ENCODE results near the gene NIPAL4. TPM values are rescaled to one million over a fixed set of nuclear protein-coding genes. Genes with fewer than 3 reads are reported as not detected.

The NIPAL4 gene
- total RNA-seq, 1 donor: 0.36 TPM

- H4K20me1 ChIP-seq (ENCODE audit: insufficient read depth, low read length): no peaks in the 10 kb centered on the region
- peaks cover 19% of the 10 kb centered on the region for H3K4me1 ChIP-seq (ENCODE audit: insufficient read depth, low read length)
- no peaks in the 10 kb centered on the region for H3K27me3 ChIP-seq (ENCODE audit: insufficient read depth, low read length)
- H2AFZ ChIP-seq (ENCODE audit: low read length): no peak overlapping the region
- H3K27ac ChIP-seq (ENCODE audit: low read depth, low read length): no peak overlapping the region
- no peak overlapping the region for H3K4me2 ChIP-seq (ENCODE audit: insufficient read depth, low read length)
- H3K79me2 ChIP-seq (ENCODE audit: insufficient read depth, low read length): no peaks in the 10 kb centered on the region
- peaks cover 32% of the 10 kb centered on the region for H3K36me3 ChIP-seq (ENCODE audit: insufficient read depth, low read length)
- DNase-seq (ENCODE audit: insufficient read length, low spot score, missing footprints): no peak
- no peak for TF ChIP-seq CTCF (IDR thresholded peaks at IDR 0.05; ENCODE audit: extremely low read depth, low read depth, low read length)
- no peak overlapping the region for H3K4me3 ChIP-seq (ENCODE audit: insufficient read depth, low read length)
- H3K9me3 ChIP-seq (ENCODE audit: low read depth, low read length): no peaks in the 10 kb centered on the region
Observed at GRCh38 chr5:157509587-157509986, 49.6 kb downstream of the NIPAL4 start.

- TF ChIP-seq CTCF (IDR thresholded peaks at IDR 0.05; ENCODE audit: extremely low read depth, low read depth, low read length): no peak
- Histone ChIP-seq H3K36me3 (ENCODE audit: insufficient read depth, low read length) (peaks cover 28% of the 10 kb centered on the region), H3K79me2 (ENCODE audit: insufficient read depth, low read length) (no peaks in the 10 kb centered on the region), H3K27me3 (ENCODE audit: insufficient read depth, low read length) (no peaks in the 10 kb centered on the region), H3K4me1 (ENCODE audit: insufficient read depth, low read length) (peaks cover 22% of the 10 kb centered on the region), H3K4me3 (ENCODE audit: insufficient read depth, low read length) (no peak overlapping the region), H3K27ac (ENCODE audit: low read depth, low read length) (peak overlapping the region; percentile 86), H4K20me1 (ENCODE audit: insufficient read depth, low read length) (no peaks in the 10 kb centered on the region), H2AFZ (ENCODE audit: low read length) (no peak overlapping the region), H3K9me3 (ENCODE audit: low read depth, low read length) (no peaks in the 10 kb centered on the region), H3K4me2 (ENCODE audit: insufficient read depth, low read length) (no peak overlapping the region)
- DNase-seq (ENCODE audit: insufficient read length, low spot score, missing footprints): no peak
Observed at GRCh38 chr5:157510682-157511081, 50.7 kb downstream of the NIPAL4 start.

- TF ChIP-seq CTCF (IDR thresholded peaks at IDR 0.05; ENCODE audit: extremely low read depth, low read depth, low read length): no peak
- Histone ChIP-seq H3K4me3 (ENCODE audit: insufficient read depth, low read length) (peak overlapping the region; percentile 24), H3K27me3 (ENCODE audit: insufficient read depth, low read length) (no peaks in the 10 kb centered on the region), H2AFZ (ENCODE audit: low read length) (no peak overlapping the region), H3K27ac (ENCODE audit: low read depth, low read length) (peak overlapping the region; percentile 86), H3K79me2 (ENCODE audit: insufficient read depth, low read length) (no peaks in the 10 kb centered on the region), H3K36me3 (ENCODE audit: insufficient read depth, low read length) (peaks cover 22% of the 10 kb centered on the region), H3K4me1 (ENCODE audit: insufficient read depth, low read length) (peaks cover 34% of the 10 kb centered on the region), H4K20me1 (ENCODE audit: insufficient read depth, low read length) (no peaks in the 10 kb centered on the region), H3K9me3 (ENCODE audit: low read depth, low read length) (no peaks in the 10 kb centered on the region), H3K4me2 (ENCODE audit: insufficient read depth, low read length) (peak overlapping the region; percentile 65)
- DNase-seq (ENCODE audit: insufficient read length, low spot score, missing footprints): peak; percentile 93
Observed at GRCh38 chr5:157511651-157512644, 51.9 kb downstream of the NIPAL4 start.

- Histone ChIP-seq H3K4me2 (ENCODE audit: insufficient read depth, low read length) (no peak overlapping the region), H4K20me1 (ENCODE audit: insufficient read depth, low read length) (no peaks in the 10 kb centered on the region), H3K27ac (ENCODE audit: low read depth, low read length) (no peak overlapping the region), H2AFZ (ENCODE audit: low read length) (no peak overlapping the region), H3K79me2 (ENCODE audit: insufficient read depth, low read length) (no peaks in the 10 kb centered on the region), H3K27me3 (ENCODE audit: insufficient read depth, low read length) (no peaks in the 10 kb centered on the region), H3K4me1 (ENCODE audit: insufficient read depth, low read length) (peaks cover 44% of the 10 kb centered on the region), H3K36me3 (ENCODE audit: insufficient read depth, low read length) (peaks cover 18% of the 10 kb centered on the region), H3K9me3 (ENCODE audit: low read depth, low read length) (no peaks in the 10 kb centered on the region), H3K4me3 (ENCODE audit: insufficient read depth, low read length) (no peak overlapping the region)
- DNase-seq (ENCODE audit: insufficient read length, low spot score, missing footprints): no peak
- no peak for TF ChIP-seq CTCF (IDR thresholded peaks at IDR 0.05; ENCODE audit: extremely low read depth, low read depth, low read length)
Observed at GRCh38 chr5:157513182-157513581, 53.2 kb downstream of the NIPAL4 start.
